ENCODE data around the gene CTBP1. TPM values are rescaled to one million over a fixed set of nuclear protein-coding genes. Genes with fewer than 3 reads are reported as not detected.

CTBP1 gene
- total and polyA plus RNA-seq, 2 donors (not counting 1 experiment from before 2014, with no cell fraction given) = 212 to 343 TPM

DNA sequence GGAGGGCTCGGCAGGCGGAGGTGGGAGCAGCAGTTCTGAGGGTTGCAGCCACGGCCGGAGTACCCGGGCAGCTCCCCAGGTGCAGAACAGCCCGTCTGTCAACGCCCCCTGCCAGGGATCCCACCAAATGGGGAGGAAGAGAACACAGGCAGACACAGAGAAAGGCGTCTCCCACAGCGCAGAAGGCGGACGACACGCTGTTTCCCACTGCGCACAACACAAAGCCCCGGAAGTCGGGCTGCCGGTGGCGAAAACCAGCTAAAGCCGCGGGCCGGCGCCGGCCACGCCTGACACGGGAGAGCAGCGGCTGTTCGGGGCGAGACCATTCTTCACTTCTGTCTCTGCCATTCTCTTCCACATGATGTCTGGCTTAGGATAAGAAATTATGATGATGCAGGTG lies 31.6 kb downstream of the CTBP1 start:
- no peaks in the 10 kb centered on the region for H3K27me3 ChIP-seq (replicated peaks in 1 of 4; ENCODE audit: control extremely low read depth in 1 of 4, control insufficient read depth in 3 of 4, insufficient read depth in 4 of 4, low read length in 3 of 4)
- peaks cover 44 to 69% of the 10 kb centered on the region in 2 donors for H3K4me1 ChIP-seq (ENCODE audit: control insufficient read depth in 2 of 2, insufficient read depth in 2 of 2, low read length in 2 of 2)
- 85% methylated on average over 18 of the region's 27 CpGs for WGBS (ENCODE audit: insufficient coverage)
- H3K27me3 Mint-ChIP-seq = no peaks in the 10 kb centered on the region
- no peak for ATAC-seq (ENCODE audit: low read depth)
- H3K9me3 ChIP-seq (ENCODE audit: control extremely low read depth in 1 of 3, control insufficient read depth in 2 of 3, insufficient read depth in 1 of 3, low read length in 2 of 3) = no peaks in the 10 kb centered on the region
- H3K4me3 Mint-ChIP-seq = peak overlapping the region; percentile 78
- peak overlapping the region; percentile 83 for H3K4me2 ChIP-seq (replicated peaks; ENCODE audit: low read depth, low read length, poor library complexity, severe bottlenecking)
- H3K9ac ChIP-seq (ENCODE audit: low read length) = peak overlapping the region; percentile 57
- peak overlapping the region in 4 of 5 experiments; percentile 21 to 52 (median 34) for H3K4me3 ChIP-seq (ENCODE audit: control extremely low read depth in 1 of 5, extremely low read depth in 1 of 5, insufficient read depth in 1 of 5, low read depth in 2 of 5, low read length in 4 of 5)
- H3K36me3 ChIP-seq (replicated peaks in 1 of 2; ENCODE audit: control extremely low read depth in 1 of 2, control insufficient read depth in 1 of 2, extremely low read depth in 1 of 2, insufficient read depth in 2 of 2, low read length in 1 of 2) = peaks cover 0 to 45% of the 10 kb centered on the region in 2 experiments
- ChIA-PET CTCF (interaction anchor here (0.7 to 1.4 kb wide), 2 partner anchors 16 to 50 kb away, joined by 3 to 6 read pairs; no protein-coding TSS in a partner anchor), POLR2A (no interaction called here)
- TF ChIP-seq, protein P1, sequence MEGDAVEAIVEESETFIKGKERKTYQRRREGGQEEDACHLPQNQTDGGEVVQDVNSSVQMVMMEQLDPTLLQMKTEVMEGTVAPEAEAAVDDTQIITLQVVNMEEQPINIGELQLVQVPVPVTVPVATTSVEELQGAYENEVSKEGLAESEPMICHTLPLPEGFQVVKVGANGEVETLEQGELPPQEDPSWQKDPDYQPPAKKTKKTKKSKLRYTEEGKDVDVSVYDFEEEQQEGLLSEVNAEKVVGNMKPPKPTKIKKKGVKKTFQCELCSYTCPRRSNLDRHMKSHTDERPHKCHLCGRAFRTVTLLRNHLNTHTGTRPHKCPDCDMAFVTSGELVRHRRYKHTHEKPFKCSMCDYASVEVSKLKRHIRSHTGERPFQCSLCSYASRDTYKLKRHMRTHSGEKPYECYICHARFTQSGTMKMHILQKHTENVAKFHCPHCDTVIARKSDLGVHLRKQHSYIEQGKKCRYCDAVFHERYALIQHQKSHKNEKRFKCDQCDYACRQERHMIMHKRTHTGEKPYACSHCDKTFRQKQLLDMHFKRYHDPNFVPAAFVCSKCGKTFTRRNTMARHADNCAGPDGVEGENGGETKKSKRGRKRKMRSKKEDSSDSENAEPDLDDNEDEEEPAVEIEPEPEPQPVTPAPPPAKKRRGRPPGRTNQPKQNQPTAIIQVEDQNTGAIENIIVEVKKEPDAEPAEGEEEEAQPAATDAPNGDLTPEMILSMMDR (IDR thresholded peaks at IDR 0.05) = no peak
- TF ChIP-seq EZH2 (IDR thresholded peaks at IDR 0.05; ENCODE audit: borderline replicate concordance, insufficient read depth, low read depth, low read length, poor library complexity, severe bottlenecking) = no peak
- H3K9me3 Mint-ChIP-seq (ENCODE audit: insufficient read depth) = no peaks in the 10 kb centered on the region
- peak overlapping the region; percentile 68 to 76 for H3K27ac ChIP-seq (ENCODE audit: low read length in 2 of 2)
- intact Hi-C loops (cut with micrococcal nuclease) = no loop called here
- no peak overlapping the region for H2AFZ ChIP-seq (ENCODE audit: insufficient read depth, low read depth, low read length, poor library complexity, severe bottlenecking)
- no peak for DNase-seq
- peaks cover 50% of the 10 kb centered on the region for H3K79me2 ChIP-seq (ENCODE audit: control insufficient read depth, insufficient read depth, low read length)
- peaks cover 60% of the 10 kb centered on the region for H3K4me1 Mint-ChIP-seq
- H3K27ac Mint-ChIP-seq = peak overlapping the region; percentile 66
- peaks cover 66% of the 10 kb centered on the region for H4K20me1 ChIP-seq (ENCODE audit: control insufficient read depth, insufficient read depth, low read length, poor library complexity, severe bottlenecking)

DNA sequence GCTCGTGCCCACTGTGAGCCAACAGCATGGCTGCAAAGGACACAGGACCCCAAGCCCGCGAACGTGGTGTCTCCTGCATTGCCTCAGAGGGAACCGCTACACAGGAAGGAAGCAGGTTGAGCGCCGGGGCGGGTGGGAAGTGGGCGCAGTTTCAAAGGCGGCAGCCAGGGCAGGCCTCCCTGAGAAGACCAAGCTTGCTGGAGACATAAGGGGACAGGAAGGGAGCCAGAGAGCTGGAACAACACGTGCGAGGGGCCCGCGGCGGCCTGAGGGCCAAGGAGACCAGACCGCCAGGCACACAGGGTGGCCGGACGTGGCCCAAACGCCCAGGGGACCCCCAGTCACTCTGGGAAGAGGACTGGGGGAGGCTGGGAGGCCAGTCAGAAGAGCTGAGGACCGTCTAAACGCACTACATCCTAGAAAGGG lies 32.0 kb downstream of the CTBP1 start:
- WGBS (ENCODE audit: insufficient coverage) = 8% methylated on average over 21 of the region's 21 CpGs
- Mint-ChIP-seq H3K9me3 (ENCODE audit: insufficient read depth) (no peaks in the 10 kb centered on the region), H3K4me3 (peak overlapping the region; percentile 78), H3K4me1 (peaks cover 60% of the 10 kb centered on the region), H3K27me3 (no peaks in the 10 kb centered on the region), H3K27ac (peak overlapping the region; percentile 37)
- TF ChIP-seq EZH2 (IDR thresholded peaks at IDR 0.05; ENCODE audit: borderline replicate concordance, insufficient read depth, low read depth, low read length, poor library complexity, severe bottlenecking) = no peak
- TF ChIP-seq, protein P1 (IDR thresholded peaks at IDR 0.05) = no peak
- intact Hi-C loops (cut with micrococcal nuclease) = no loop called here
- H3K79me2 ChIP-seq (ENCODE audit: control insufficient read depth, insufficient read depth, low read length) = peaks cover 49% of the 10 kb centered on the region
- H3K36me3 ChIP-seq (replicated peaks in 1 of 2; ENCODE audit: control extremely low read depth in 1 of 2, control insufficient read depth in 1 of 2, extremely low read depth in 1 of 2, insufficient read depth in 2 of 2, low read length in 1 of 2) = peaks cover 0 to 50% of the 10 kb centered on the region in 2 experiments
- peak overlapping the region; percentile 36 for H2AFZ ChIP-seq (ENCODE audit: insufficient read depth, low read depth, low read length, poor library complexity, severe bottlenecking)
- H3K9me3 ChIP-seq (ENCODE audit: control extremely low read depth in 1 of 3, control insufficient read depth in 2 of 3, insufficient read depth in 1 of 3, low read length in 2 of 3) = no peaks in the 10 kb centered on the region
- peaks cover 44 to 69% of the 10 kb centered on the region in 2 donors for H3K4me1 ChIP-seq (ENCODE audit: control insufficient read depth in 2 of 2, insufficient read depth in 2 of 2, low read length in 2 of 2)
- H4K20me1 ChIP-seq (ENCODE audit: control insufficient read depth, insufficient read depth, low read length, poor library complexity, severe bottlenecking) = peaks cover 64% of the 10 kb centered on the region
- DNase-seq (peak; percentile 62), ATAC-seq (ENCODE audit: low read depth) (peak; percentile 25)
- H3K4me2 ChIP-seq (replicated peaks; ENCODE audit: low read depth, low read length, poor library complexity, severe bottlenecking) = peak overlapping the region; percentile 83
- peak overlapping the region; percentile 68 to 76 for H3K27ac ChIP-seq (ENCODE audit: low read length in 2 of 2)
- ChIA-PET POLR2A (no interaction called here), CTCF (interaction anchor here (0.7 to 1.4 kb wide), 2 partner anchors 15 to 49 kb away, joined by 3 to 6 read pairs; no protein-coding TSS in a partner anchor)
- no peaks in the 10 kb centered on the region for H3K27me3 ChIP-seq (replicated peaks in 1 of 4; ENCODE audit: control extremely low read depth in 1 of 4, control insufficient read depth in 3 of 4, insufficient read depth in 4 of 4, low read length in 3 of 4)
- peak overlapping the region; percentile 57 for H3K9ac ChIP-seq (ENCODE audit: low read length)
- H3K4me3 ChIP-seq (ENCODE audit: control extremely low read depth in 1 of 5, extremely low read depth in 1 of 5, insufficient read depth in 1 of 5, low read depth in 2 of 5, low read length in 4 of 5) = peak overlapping the region in 4 of 5 experiments; percentile 21 to 52 (median 34)
